NCI-H2196 (cell line): Measurements from ENCODE around the gene CBLN3.
A peak's percentile ranks its signal among the peaks of the same experiment; 100 is the strongest.

ENCODE experiments used
- DNase-seq: peaks from one replicate; lab custom pipeline; 2025; ENCODE audit not compliant: unreplicated experiment; lab: John Stamatoyannopoulos, UW

The CBLN3 gene

DNA sequence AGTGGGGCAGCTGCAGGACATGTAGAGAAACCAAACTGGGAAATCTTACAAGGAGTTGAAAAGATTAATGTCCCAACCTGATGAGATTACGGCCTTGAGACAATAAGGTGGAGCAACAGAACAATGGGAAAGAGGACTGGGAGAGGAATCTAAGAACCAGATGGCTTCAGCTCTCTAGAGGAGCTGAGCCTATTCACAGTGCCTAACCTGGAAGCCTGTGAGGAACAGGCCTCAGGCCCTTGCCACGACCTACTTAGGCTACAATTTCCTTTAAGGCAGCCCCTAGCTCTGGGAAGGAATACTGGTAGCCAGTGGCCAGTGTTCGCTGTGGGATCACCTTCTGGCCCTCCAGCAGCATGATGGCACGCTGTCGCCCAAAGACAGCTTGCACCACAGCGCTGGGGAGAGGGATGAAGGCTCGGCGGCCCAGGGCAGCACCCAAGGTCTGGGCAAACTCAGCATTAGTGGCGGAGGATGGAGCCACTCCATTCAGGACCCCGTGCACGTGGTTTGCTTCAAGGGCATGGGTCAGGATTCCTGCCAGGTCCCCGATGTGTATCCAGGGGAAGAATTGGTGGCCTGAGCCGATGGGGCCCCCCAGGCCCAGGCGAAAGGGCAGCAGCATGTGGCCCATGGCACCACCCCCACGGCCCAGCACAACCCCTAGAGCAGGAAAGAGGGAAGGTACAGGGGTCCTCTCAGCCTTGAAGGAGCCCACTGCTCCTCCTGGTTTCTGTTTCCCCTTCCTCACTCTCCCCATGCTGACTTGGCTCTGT, 10.6 kb upstream of the CBLN3 start:
- no peak for DNase-seq

DNA sequence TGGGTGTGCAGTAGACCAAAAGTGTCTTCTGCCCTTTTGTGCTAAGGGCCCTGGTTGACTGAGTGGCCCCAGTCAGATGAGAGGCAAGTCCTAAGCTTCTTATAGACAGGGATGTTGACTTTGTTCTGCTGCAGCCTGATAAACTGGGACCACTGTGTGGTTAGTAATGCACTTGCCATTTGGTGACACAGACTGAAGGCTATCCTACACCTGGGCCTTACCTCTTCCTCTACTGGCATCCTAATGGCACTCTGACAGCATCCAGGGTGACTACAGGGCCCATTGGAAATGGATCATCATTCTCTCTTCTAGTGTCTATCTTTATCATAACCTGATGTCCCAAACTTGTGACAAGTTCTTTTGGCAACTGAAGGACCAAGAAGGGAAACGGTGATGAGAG, 9.8 kb upstream of the CBLN3 start:
- DNase-seq, result no peak

DNA sequence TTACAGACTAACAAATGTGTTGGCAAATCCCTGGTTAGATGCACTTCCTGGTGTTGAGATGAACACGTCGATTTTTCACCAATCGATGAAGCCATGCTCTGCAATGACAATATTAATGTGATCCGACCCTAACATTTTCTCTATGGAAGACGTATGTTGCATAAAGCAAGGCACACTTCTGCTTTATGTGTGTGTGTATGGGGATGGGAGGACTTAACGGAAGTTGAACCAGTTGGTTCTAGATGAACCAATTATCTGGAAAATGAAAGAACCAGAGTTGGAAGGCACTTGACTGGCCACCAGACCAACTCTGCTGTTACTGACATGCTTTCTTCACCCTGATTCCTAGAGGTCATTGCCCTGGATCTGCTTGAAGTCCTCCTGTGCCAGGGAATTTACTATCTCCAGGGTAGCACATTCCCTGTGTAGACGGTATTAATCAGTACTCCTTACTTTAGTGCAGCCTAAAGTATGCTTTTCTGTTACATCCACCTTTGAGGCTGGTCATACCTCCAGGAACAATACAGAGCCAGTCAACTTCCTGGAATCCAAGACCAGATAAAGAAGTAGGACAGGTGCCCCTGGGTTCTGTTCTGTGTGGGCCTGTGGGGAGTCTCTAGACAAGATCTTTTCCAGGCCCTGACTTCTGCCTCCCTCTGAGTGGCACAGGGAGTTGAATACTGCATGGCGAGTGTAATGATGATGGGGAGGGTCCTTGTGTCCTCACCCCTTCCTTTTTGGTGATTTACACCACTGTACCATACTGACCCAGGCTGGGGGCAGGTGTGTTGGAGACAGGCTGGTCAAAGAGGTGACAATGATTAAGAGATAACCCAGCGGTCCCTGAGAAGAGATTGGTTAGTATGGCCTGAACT, 9.0 kb upstream of the CBLN3 start:
- no peak for DNase-seq

DNA sequence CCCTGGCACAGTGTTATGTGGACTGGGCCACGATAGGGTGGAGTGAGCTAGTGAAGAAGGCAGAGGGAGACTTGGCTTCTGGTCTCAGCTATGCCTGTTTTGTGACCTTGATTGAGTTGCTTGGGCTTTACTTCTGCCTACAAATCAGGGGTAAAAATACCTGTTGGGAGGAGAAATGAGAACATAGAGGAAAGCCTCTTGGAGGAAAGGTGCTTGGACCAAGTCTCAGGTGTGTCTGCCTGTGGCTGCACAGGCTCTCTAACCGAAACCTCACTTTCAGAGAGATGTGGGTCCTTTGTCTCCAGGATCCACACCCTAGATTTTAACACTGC, 8.2 kb upstream of the CBLN3 start:
- DNase-seq, result no peak

DNA sequence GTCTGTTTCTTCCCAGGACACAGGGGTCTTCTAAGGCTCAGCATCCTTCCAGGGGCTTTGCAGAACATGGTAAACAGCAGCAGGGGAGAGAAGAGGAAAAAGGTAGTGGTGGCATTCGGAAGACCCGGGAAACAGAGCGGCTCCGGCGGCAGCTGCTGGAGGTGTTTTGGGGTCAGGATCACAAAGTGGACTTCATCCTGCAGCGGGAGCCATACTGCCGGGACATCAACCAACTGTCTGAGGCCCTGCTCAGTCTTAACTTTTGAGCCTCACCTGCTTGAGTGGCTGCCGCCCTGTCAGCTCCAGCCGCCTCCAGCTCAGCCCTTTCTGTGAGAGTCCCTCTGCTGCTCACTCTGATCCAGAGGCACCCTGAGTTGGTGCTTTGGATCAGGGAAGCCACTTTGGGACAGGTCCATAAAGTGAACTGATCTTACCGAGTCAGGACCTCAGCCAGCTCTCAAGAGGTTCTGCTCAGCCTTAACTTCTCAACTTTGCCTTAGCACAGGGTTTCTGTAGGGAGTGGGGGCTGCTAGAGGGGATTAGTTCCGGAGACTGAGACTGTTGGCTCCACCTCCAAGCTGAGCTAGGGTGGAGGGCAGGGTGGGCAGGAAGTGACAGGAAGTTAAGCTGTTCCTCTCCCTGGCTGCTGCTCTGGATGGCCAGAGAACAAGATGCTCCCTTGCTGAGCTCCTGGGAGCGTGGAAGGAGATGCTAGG, 7.7 kb upstream of the CBLN3 start:
- no peak for DNase-seq

DNA sequence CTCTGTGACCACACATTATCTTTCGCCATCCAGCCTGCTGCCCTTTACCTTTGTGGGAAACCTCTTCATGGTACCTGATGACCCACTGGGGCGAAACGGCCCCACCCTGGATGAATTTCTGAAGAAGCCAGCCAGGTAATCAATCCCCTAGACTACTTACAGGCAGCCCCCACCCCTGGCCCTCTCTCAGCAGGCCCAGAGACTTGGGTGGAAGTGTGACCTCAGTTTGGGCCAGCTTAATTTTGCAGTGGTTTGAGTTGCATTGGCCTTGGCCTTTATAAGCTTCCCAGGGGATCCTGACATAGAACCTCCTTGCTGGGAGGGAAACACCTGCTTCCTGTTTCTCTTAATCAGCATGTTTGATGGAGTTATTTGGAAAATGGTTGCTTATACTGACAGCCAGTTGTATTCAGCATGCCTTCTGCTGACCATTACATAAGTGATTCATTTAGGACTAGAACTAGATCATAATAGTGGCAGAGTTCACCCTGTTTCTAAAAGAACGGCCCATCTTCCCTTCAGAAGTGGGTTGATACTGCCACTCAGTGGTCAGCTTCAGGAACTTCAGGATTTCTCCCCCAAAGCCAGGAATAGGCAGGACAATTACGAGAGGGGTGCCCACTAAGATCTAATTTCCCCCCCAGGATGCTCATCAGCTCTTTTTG, 7.0 kb upstream of the CBLN3 start:
- peak; percentile 70 for DNase-seq

DNA sequence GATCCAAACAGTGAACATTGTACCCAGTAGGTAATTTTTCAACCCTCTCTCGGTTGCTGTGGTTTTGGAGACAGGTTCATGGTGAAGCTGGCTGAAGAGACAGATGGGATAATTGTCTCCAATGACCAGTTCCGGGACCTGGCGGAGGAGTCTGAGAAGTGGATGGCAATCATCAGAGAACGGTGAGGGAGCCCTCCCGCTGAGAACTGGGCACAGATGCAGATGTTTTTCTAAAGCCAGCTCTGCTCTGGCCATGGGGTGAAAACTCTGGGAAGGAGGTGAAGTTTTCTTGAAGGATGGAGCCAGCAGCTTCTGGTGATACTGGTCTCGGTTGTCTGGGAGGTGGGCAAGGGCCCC, 6.5 kb upstream of the CBLN3 start:
- no peak for DNase-seq

DNA sequence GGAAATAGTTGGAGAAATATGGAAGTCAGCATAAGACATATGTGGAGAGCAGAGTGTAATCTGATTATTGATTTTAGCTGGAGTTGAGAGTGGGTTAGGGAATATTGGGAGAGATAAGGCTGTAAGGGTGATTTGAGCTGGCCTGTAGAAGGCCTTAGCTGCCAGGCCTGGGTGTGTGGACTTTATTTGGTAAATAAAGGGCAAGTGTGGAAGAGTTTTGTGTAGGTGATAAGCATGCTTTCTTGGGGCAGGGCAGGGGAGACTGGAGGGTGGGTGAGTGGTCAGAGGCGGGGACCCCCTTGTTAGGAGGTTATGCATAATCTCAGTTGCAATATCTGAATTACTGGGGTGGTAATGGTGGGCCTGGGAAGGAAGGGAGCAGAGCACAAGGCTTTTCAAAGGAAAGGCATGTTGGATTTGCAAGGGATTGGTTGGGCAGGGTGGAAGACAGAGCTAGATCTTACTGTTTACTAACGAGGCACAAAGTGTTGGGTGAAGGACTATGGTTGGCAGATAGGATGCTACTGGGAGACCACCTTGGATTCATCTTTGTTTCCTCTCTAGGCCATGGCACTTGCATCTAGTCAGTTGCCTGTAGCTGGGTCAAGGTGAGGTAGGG, 5.8 kb upstream of the CBLN3 start:
- no peak for DNase-seq

DNA sequence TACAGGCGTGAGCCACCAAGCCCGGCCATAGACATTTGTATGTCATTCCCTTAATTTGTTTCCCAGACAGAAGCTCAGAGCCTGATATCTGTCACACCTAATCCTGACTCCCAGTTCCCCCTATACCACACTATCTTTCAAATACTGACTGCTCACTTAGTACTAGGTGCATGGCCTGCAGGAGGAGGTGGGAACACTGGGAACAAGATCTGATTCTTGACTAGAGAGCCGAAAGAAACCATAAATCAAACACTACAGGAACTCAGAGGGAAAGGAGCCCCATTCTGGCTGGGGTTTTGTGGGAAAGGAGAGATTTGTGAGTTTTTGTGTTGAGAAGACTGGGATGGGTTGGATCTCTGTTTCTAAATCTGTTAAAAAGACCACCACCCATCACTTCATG, 5.2 kb upstream of the CBLN3 start:
- DNase-seq, result no peak

DNA sequence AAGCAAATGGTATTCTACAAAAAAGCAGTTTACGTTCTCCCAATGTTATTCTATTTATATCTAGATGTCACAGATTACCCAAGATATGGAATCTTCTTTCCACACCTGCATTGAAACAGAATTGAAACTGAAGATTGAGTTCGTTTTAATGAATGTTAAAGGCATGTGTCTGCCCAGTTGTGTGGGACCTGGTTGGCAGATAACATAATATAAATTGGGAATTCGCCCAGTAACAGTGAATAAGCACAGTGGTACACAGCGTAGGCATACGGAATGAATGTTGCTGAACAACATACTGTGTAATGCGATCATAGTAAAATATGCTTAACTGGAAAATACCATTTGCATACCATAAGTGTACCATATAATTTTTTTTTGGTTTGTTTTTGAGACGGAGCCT, 4.6 kb upstream of the CBLN3 start:
- no peak for DNase-seq

DNA sequence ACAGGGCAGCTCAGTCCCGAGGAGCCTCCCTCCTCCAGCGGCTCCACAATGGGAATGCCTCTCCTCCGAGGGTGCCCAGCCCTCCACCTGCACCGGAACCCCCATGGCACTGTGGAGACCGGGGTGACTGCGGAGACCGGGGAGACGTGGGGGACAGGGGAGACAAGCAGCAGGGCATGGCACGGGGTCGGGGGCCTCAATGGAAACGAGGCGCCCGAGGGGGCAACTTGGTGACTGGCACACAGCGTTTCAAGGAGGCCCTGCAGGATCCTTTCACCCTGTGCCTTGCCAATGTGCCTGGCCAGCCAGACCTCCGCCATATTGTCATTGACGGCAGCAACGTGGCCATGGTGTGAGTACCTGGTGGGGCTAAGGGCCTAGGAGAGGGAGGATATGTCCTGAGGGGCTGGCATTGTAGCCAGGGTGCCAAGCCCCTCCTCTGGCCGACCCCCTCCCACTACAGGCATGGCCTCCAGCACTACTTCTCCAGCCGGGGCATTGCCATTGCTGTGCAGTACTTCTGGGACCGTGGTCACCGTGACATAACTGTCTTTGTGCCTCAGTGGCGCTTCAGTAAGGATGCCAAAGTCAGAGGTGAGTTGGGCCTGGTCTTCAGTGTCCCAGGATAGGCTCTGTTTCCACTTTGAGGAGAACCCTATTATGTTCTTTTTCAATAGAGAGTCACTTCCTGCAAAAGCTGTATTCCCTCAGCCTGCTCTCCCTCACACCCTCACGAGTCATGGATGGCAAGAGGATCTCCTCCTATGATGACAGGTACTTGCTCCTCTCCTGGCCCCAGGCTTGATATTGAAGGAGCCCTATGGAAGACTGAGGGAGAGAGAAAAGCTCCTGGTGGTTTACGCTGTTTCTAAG, 3.0 kb upstream of the CBLN3 start:
- no peak for DNase-seq

DNA sequence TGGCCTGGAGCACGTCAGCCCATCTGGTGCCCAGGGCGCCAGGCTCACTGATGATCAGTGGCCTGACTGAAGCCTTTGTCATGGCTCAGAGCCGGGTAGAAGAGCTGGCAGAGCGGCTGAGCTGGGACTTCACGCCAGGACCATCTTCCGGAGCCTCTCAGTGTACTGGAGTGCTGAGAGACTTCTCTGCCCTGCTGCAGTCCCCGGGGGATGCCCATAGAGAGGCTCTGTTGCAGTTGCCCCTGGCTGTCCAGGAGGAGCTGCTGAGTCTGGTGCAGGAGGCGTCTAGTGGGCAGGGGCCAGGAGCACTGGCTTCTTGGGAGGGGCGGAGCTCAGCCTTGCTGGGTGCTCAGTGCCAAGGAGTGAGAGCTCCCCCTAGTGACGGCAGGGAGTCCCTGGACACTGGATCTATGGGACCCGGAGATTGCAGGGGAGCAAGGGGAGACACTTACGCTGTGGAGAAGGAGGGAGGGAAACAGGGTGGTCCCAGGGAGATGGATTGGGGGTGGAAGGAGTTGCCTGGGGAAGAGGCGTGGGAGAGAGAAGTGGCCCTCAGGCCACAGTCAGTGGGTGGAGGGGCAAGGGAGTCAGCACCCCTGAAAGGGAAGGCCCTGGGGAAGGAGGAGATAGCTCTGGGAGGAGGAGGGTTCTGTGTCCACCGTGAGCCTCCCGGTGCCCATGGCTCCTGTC, 2.2 kb upstream of the CBLN3 start:
- DNase-seq, result peak; percentile 92

DNA sequence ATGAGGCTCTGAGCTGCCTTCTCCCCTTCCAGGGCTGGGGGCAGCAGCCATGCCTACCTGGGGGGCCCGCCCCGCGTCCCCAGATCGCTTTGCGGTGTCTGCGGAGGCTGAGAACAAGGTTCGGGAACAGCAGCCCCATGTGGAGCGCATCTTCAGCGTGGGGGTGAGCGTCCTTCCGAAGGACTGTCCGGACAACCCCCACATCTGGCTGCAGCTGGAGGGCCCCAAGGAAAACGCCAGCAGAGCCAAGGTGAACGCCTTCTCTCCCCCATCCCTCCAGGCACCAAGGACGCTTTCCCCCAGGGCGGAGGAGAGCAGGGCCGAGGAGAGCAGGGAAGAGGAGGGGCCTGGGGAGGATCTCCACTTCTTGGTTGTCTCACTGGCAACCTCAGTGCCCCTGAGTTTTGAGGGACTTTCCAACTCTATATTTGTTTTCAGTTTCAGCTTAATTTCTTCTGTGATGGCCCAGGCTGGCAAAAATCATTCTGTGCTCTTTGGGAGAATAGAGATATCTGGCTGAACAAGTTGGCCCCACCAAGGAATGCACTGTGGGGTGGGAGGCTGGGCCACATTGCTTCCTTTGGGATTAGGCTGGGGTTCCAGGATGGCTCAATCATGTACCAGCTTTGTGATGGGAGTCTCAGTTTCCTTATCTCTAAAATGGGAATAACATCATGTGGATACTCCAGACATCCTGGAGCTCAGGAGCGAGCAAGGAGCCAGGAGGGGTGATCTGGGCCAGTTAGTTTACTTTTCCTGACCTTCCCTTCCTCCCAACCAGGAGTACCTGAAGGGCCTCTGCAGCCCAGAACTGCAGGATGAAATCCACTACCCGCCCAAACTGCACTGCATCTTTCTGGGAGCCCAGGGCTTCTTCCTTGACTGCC, 1.5 kb upstream of the CBLN3 start:
- DNase-seq, result no peak

DNA sequence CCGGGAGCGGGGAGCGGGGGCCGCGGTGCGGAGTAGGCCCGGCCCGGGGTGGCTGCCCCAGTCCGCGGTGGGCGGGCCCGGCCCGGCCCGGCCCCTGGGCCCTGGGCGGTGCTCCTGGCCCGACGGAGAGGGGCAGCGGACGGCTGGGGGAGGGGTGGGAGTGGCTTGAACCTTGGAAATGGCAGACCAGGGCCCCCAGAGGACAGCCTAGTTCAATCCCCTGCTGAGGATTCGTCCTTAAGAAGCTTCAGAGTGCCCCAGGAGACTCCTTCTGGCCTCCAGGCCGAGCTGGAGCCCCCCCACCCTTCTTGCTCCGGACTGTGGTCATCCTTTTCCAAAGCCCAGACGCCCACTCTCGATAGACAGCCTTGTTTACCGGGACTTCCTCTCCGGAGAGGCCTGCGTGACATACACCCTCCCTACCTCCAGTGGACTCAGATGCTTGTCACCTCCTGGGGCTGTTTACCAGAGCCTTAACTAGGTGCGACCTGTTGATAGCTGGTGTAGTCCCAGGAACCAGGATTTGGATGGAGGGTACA, 744 bp upstream of the CBLN3 start:
- peak; percentile 73 for DNase-seq

DNA sequence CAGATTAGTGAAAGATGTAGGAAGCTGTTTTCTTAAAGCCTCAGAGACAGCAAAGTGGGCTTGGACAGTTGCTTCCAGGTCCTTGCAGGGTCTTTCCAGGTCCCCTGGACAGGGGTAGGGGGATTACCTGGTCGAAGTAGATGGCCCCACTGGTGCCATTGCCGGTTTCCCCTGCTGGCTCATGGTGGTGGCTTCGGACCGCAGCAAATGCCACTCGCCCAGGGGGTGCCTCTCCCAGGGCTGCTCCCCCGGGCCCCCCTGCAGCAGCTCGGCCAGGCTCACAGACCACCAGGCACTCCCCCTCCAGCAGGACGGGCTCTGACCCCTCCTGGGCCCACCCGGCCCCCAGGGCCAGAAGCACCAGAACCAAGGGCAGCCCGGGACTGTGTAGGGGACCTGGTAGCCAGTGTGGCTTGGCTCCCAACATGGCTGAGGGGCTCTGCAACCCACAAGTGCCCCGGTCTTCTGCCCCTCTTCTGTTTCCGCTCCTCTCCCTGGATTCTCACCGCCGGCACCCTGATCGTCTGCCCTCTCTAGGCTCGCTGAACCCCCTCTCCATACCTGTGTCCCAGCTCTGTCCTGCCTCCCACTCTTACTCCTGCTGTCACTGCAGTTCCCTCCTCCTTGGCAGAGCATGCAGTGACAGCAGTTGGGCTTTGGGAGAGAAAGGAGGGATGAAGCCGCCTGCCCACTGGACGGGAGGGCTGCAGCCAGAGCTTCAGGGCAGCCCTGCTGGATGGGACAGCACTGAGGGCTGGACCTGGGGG, 657 bp downstream of the CBLN3 start:
- DNase-seq, result no peak

DNA sequence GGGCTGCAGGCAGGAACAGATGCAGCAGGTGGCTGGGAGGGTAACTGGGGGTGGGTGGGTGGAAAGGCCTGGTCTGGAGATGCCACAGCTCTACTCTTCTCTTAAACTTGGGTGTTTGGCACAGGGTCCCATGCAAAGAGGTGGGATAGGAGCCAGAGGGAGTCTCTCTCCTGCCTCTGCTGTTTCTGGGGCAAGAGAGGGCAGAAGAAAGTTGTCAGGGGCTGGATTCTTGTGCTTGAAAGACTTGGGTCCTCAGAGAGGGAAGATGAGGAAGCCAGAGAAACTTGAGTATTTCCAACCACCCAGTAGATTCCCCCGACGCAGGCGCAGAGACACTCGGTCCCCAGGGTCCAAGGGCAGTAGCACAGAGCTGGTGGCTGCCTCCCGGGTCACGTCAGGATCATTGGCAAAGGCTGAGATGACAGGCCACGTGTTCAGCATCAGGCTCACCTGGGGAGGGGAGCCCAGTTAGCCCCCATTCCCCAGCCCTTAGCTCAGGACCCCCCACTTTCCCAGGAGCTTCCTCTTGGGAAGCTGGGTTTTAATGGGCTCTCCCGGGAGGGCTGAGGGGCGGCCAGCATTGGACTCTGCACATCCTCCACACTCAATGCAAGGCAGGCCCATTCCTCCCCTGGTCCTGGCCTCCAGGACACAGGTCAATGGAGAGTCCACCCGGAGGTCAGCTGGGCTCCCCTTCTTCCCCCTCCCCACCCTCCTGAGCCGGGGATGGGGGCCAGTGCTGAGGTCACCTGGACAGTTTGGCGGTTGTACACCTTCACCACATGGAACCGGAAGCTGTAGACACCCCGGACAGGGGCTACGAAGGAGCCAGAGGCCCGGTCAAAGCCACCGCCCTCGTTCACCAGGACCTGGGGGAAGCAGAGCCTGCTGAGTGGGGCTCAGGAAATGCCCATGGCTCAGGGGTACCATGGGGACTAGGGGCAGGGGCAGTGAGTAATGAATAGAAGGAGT, 1.6 kb downstream of the CBLN3 start:
- no peak for DNase-seq
